Fibroblast of the conjunctiva (primary cell): Measurements from ENCODE around the gene BTLA.
A peak's percentile ranks its signal among the peaks of the same experiment; 100 is the strongest.
"Not testable (repeated sequence)": the region's sequence is repeated elsewhere in the genome, so short reads cannot be mapped to it uniquely, and the experiment has no call there.

Source experiments
- DNase-seq: peaks from one replicate; pipeline ENCODE4 v3.0.0-alpha.2; 2010; ENCODE audit warnings: low read depth

The BTLA gene

GRCh38 chr3:112446343-112446742 is 52.9 kb downstream of the BTLA start:
- DNase-seq: peak; percentile 51

- no peak for DNase-seq
Measured at GRCh38 chr3:112445839-112446238, 53.4 kb downstream of the BTLA start.

- DNase-seq: peak; percentile 10
Measured at GRCh38 chr3:112437146-112438022, 61.9 kb downstream of the BTLA start.

GRCh38 chr3:112429960-112430359 is 69.3 kb downstream of the BTLA start:
- no peak for DNase-seq

- DNase-seq: no peak
Measured at GRCh38 chr3:112427123-112427522, 72.1 kb downstream of the BTLA start.

- DNase-seq: no peak
Measured at GRCh38 chr3:112425858-112426750, 73.2 kb downstream of the BTLA start.

- no peak for DNase-seq
Measured at GRCh38 chr3:112425382-112425781, 73.9 kb downstream of the BTLA start.

GRCh38 chr3:112424394-112424793 is 74.9 kb downstream of the BTLA start:
- no peak for DNase-seq

- not testable (repeated sequence) for DNase-seq
Measured at GRCh38 chr3:112422921-112423320, 76.4 kb downstream of the BTLA start.

- not testable (repeated sequence) for DNase-seq
Measured at GRCh38 chr3:112418526-112418925, 80.7 kb downstream of the BTLA start.

GRCh38 chr3:112417696-112418318 is 81.5 kb downstream of the BTLA start:
- DNase-seq: no peak

GRCh38 chr3:112416391-112417212 is 82.7 kb downstream of the BTLA start:
- DNase-seq: no peak

- no peak for DNase-seq
Measured at GRCh38 chr3:112415390-112415789, 83.9 kb downstream of the BTLA start.
